HepG2 (cell line): ENCODE results near the gene ANKRD11. TPM values are rescaled to one million over a fixed set of nuclear protein-coding genes. Genes with fewer than 3 reads are reported as not detected.

ENCODE experiments used
- AGO1 ChIP-seq: fragments of 200-400 bp; formaldehyde crosslinking; IDR thresholded peaks from 2 replicates; pipeline ENCODE4 v1.6.1; 2017; ENCODE audit warnings: mild to moderate bottlenecking, low read depth, low read length, moderate library complexity; ENCODE audit not compliant: poor library complexity, severe bottlenecking
- KLF15 ChIP-seq: sonication (generic); formaldehyde crosslinking; IDR thresholded peaks from 2 replicates; pipeline ENCODE4 v1.8.1; 2023; ENCODE audit warnings: borderline replicate concordance, mild to moderate bottlenecking, inconsistent platforms, missing genetic modification reagents, mixed read lengths
- LCORL ChIP-seq, 2 experiments: fragments of 450-650 bp in 1 of 2; sonication (generic) in 1 of 2; formaldehyde crosslinking in 1 of 2; IDR thresholded peaks; 2 replicates each; pipeline versions ENCODE4 v1.5.0 to v1.6.1; 2017 to 2020; ENCODE audit warnings: antibody characterized with exemption in 1 of 2, missing genetic modification reagents in 1 of 2
- MAFG ChIP-seq: sonication (generic); formaldehyde crosslinking; IDR thresholded peaks from 2 replicates; pipeline ENCODE4 v1.5.1; 2020; ENCODE audit warnings: mild to moderate bottlenecking, missing genetic modification reagents
- MNT ChIP-seq: fragments of 450-650 bp; IDR thresholded peaks from 2 replicates; pipeline ENCODE4 v1.6.1; 2016
- NCOA1 ChIP-seq: sonication (generic); formaldehyde crosslinking; IDR thresholded peaks from 2 replicates; pipeline ENCODE4 v1.9.0; 2021; ENCODE audit warnings: missing genetic modification reagents
- SMAD1 ChIP-seq: sonication (generic); formaldehyde crosslinking; IDR thresholded peaks from 2 replicates; pipeline ENCODE4 v1.4.0; 2020; ENCODE audit warnings: missing genetic modification reagents, low read depth, mild to moderate bottlenecking, borderline replicate concordance
- SP1 ChIP-seq, 2 experiments: fragments of 450-650 bp in 1 of 2; sonication (generic) in 1 of 2; formaldehyde crosslinking in 1 of 2; IDR thresholded peaks; 2 replicates each; pipeline versions ENCODE4 v1.4.0 to v1.6.1; 2016 to 2020; ENCODE audit warnings: missing genetic modification reagents in 1 of 2
- STAG1 ChIP-seq: sonication (generic); formaldehyde crosslinking; IDR thresholded peaks from 2 replicates; pipeline ENCODE4 v1.4.0; 2020; ENCODE audit warnings: missing genetic modification reagents
- TBX3 ChIP-seq: fragments of 450-650 bp; IDR thresholded peaks from 2 replicates; pipeline ENCODE4 v1.6.1; 2017; ENCODE audit warnings: antibody characterized with exemption, mild to moderate bottlenecking, inconsistent platforms, borderline replicate concordance
- TOPORS ChIP-seq: sonication (generic); formaldehyde crosslinking; IDR thresholded peaks from 2 replicates; pipeline ENCODE4 v1.8.0; 2023; ENCODE audit warnings: mild to moderate bottlenecking, missing genetic modification reagents
- XRCC5 ChIP-seq: fragments of 200-400 bp; formaldehyde crosslinking; optimal IDR thresholded peaks from 2 replicates; pipeline ENCODE3; 2017; ENCODE audit warnings: mild to moderate bottlenecking, low read length
- ZBTB44 ChIP-seq: sonication (generic); formaldehyde crosslinking; IDR thresholded peaks from 2 replicates; pipeline ENCODE4 v1.4.0; 2020; ENCODE audit warnings: missing genetic modification reagents
- ZNF207 ChIP-seq: fragments of 450-650 bp; IDR thresholded peaks from 2 replicates; pipeline ENCODE4 v1.6.1; 2016; ENCODE audit warnings: antibody characterized with exemption, borderline replicate concordance
- ZNF253 ChIP-seq: sonication (generic); formaldehyde crosslinking; IDR thresholded peaks from 2 replicates; pipeline ENCODE4 v1.8.0; 2022; ENCODE audit warnings: mild to moderate bottlenecking, missing genetic modification reagents, borderline replicate concordance
- ZNF329 ChIP-seq: sonication (generic); formaldehyde crosslinking; IDR thresholded peaks from 2 replicates; pipeline ENCODE4 v1.9.0; 2021; ENCODE audit warnings: low read depth, mild to moderate bottlenecking, missing genetic modification reagents
- ZNF431 ChIP-seq: sonication (generic); formaldehyde crosslinking; IDR thresholded peaks from 2 replicates; pipeline ENCODE4 v1.9.0; 2022; ENCODE audit warnings: missing genetic modification reagents, low read depth, mild to moderate bottlenecking, borderline replicate concordance
- ZNF496 ChIP-seq: sonication (generic); formaldehyde crosslinking; IDR thresholded peaks from 2 replicates; pipeline ENCODE4 v1.8.1; 2023; ENCODE audit warnings: mild to moderate bottlenecking, moderate library complexity, missing genetic modification reagents; ENCODE audit not compliant: insufficient replicate concordance
- ZNF562 ChIP-seq: sonication (generic); formaldehyde crosslinking; IDR thresholded peaks from 2 replicates; pipeline ENCODE4 v1.8.0; 2022; ENCODE audit warnings: missing genetic modification reagents, borderline replicate concordance
- ZSCAN20 ChIP-seq: sonication (generic); formaldehyde crosslinking; IDR thresholded peaks from 2 replicates; pipeline ENCODE4 v1.4.0; 2020; ENCODE audit warnings: missing genetic modification reagents, mild to moderate bottlenecking, borderline replicate concordance
- polyA plus RNA-seq, 8 experiments: library from polyadenylated mRNA; depleted of rRNA in 3 of 8; stranded (reverse) in 7 of 8; unstranded in 1 of 8; fragments of >200 nt; fragmentation: Illumina TruSeq in 4 of 8; extraction: Trizol in 4 of 8; gene quantifications; 2 replicates each; pipeline versions ENCODE4 v1.2.1 to v1.2.3, GENCODE V29; 2011 to 2016; ENCODE audit warnings: low read depth in 4 of 8, missing spikeins in 1 of 8, mixed read lengths in 1 of 8; ENCODE audit not compliant: insufficient read depth in 1 of 8
- total RNA-seq, 5 experiments: library from RNA; depleted of rRNA; stranded (reverse); fragments of >200 nt; fragmentation: Illumina TruSeq; extraction: Trizol; gene quantifications; 2 replicates each; pipeline ENCODE4 v1.2.3, GENCODE V29; 2016; ENCODE audit warnings: low read depth in 1 of 5
- TF ChIP-seq, protein P1 (sequence below): IDR thresholded peaks from 2 replicates; pipeline ENCODE4 v1.6.1; 2012; ENCODE audit warnings: inconsistent platforms
- TF ChIP-seq, protein P2 (sequence below): sonication (generic); formaldehyde crosslinking; IDR thresholded peaks from 2 replicates; pipeline ENCODE4 v1.4.0; 2020; ENCODE audit warnings: mild to moderate bottlenecking, missing genetic modification reagents

The ANKRD11 gene
- total and polyA plus RNA-seq, 2 of the 13 experiments (the other 11 are each of a cell fraction or from before 2014, with no cell fraction given): 21.4 to 38.4 TPM

DNA sequence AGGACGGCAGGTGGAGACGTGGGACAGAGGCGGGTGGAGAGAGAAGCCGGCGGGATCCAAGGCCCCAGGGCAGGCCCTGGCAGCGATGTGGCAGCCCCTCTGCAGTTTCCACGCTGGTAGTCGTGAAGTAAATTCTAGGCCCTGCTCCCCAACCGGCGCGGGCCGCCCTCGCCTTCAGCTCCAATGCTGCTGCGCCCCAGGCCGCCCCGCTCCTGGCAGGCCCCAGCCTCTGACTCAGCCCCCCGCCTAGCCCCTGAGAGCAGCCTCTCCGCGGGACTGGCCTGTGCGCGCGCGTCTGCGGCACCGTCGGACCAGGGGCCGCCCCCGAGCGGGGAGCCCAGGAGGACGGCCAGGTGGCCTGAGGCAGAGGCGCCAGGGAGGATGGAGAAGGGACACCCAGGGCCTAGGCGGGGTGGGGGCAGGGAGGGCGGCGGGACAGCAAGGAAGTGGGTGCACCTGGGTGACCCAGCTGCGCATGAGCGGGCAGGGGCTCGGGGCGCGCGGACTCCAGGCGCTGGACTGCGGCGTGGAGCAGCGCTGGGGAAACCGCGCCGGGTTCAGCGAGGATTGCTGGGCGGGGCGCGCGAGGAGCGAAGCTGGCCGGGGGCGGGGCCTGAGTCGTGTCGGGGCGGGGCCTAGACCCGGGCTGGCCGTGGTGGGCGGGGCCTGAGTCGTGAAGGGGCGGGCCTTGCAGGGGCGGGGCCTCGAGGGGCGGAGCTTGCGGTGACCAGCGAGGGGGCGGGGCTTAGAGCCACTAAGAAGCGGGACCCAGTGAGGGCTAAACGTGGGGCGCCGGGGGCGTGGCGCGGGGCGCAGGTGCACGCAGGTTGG is 243.2 kb downstream of the ANKRD11 start (continued):
- 0 out of 2 replicates have a peak, but pooled peaks have one; percentile 61 for TF ChIP-seq KLF15
- no peak; the same call in 1 of the 2 replicates for TF ChIP-seq SMAD1 (CRISPR knock-in tag)
- TF ChIP-seq LCORL (IDR thresholded peaks at IDR 0.05): no peak
- no peak; the same call in 1 of the 2 replicates for TF ChIP-seq LCORL (CRISPR knock-in tag; IDR thresholded peaks at IDR 0.05)
- no peak for TF ChIP-seq ZNF207
- TF ChIP-seq ZNF431 (CRISPR knock-in tag): 0 out of 2 replicates have a peak, but pooled peaks have one; percentile 55
- TF ChIP-seq MAFG (CRISPR knock-in tag): peak; percentile 79; the same call in 1 of the 2 replicates
- TF ChIP-seq AGO1: peak; percentile 72
- TF ChIP-seq, protein P1, sequence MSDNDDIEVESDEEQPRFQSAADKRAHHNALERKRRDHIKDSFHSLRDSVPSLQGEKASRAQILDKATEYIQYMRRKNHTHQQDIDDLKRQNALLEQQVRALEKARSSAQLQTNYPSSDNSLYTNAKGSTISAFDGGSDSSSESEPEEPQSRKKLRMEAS: peak; percentile 91
- no peak; the same call in 1 of the 2 replicates for TF ChIP-seq STAG1
- TF ChIP-seq ZNF562 (CRISPR knock-in tag): 0 out of 2 replicates have a peak, but pooled peaks have one; percentile 33
- TF ChIP-seq, protein P2, sequence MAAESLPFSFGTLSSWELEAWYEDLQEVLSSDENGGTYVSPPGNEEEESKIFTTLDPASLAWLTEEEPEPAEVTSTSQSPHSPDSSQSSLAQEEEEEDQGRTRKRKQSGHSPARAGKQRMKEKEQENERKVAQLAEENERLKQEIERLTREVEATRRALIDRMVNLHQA (CRISPR knock-in tag): no peak
- no peak for TF ChIP-seq ZSCAN20 (CRISPR knock-in tag)
- no peak; the same call in 1 of the 2 replicates for TF ChIP-seq ZNF253
- TF ChIP-seq TOPORS (CRISPR knock-in tag): 0 out of 2 replicates have a peak, but pooled peaks have one; percentile 22
- TF ChIP-seq MNT: peak; percentile 16; the same call in 1 of the 2 replicates
- TF ChIP-seq XRCC5: no peak
- TF ChIP-seq TBX3: no peak
- no peak for TF ChIP-seq ZNF496 (CRISPR knock-in tag)
- TF ChIP-seq NCOA1: no peak
- TF ChIP-seq SP1 (IDR thresholded peaks at IDR 0.05): no peak
- TF ChIP-seq SP1 (CRISPR knock-in tag; IDR thresholded peaks at IDR 0.05): peak; percentile 74
- TF ChIP-seq ZNF329 (CRISPR knock-in tag): peak; percentile 74; the same call in 1 of the 2 replicates
- TF ChIP-seq ZBTB44 (CRISPR knock-in tag): no peak
